ENCODE results near the gene CDCP1. TPM values are rescaled to one million over a fixed set of nuclear protein-coding genes. Genes with fewer than 3 reads are reported as not detected.

CDCP1 gene
- total RNA-seq, 2 donors from 2014 or later = 14.3 to 21.5 TPM

GRCh38 chr3:45167011-45167911 is 21.1 kb upstream of the CDCP1 start:
- Histone ChIP-seq H3K36me3 (no peaks in the 10 kb centered on the region), H3K27me3 (replicated peaks; ENCODE audit: insufficient read depth) (no peaks in the 10 kb centered on the region), H3K27ac (no peak overlapping the region), H3K4me3 (no peak overlapping the region), H3K9me3 (no peaks in the 10 kb centered on the region), H3K4me1 (replicated peaks) (no peaks in the 10 kb centered on the region)
- 29% methylated on average over 23 of the region's 23 CpGs for WGBS
- TF ChIP-seq POLR2AphosphoS5 (IDR thresholded peaks at IDR 0.05) (peak; percentile 83), CTCF (IDR thresholded peaks at IDR 0.05) (no peak)
- DNase-seq (ENCODE audit: low spot score) = peak; percentile 90
- intact Hi-C loops (cut with DNase I) = no loop called here

DNA sequence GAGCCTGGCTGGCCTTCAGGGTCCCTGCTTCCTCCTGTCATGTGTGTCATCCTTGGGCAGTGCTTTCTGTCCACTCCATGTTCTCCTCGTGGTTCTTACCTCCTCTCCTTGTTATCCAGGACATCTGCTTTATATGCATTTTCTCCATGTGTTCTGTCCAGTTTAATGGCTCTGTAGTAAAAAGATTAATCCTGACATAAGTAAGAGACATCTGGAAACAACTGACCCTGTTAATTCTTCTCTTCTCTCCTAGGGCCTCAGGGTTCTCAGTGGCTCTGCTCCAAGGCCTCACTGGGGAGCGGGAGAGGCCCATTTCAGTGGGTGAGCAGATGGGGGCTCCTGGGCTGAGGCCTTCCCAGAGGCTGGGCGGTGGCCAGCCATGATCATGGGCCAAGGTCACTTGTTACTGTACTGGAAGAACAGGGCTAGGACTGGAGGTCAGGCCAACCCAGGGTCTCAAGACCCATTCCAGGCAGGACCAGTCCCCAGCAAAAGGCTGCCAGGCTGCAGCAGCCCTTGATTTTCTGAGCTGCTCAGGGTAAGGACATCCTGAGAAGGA is 20.2 kb upstream of the CDCP1 start:
- Histone ChIP-seq H3K4me1 (replicated peaks) (no peaks in the 10 kb centered on the region), H3K27me3 (replicated peaks; ENCODE audit: insufficient read depth) (no peaks in the 10 kb centered on the region), H3K4me3 (no peak overlapping the region), H3K36me3 (no peaks in the 10 kb centered on the region), H3K9me3 (no peaks in the 10 kb centered on the region), H3K27ac (no peak overlapping the region)
- 87% methylated on average over 3 of the region's 3 CpGs for WGBS
- DNase-seq (ENCODE audit: low spot score) = no peak
- TF ChIP-seq POLR2A (IDR thresholded peaks at IDR 0.05) (no peak), POLR2AphosphoS5 (IDR thresholded peaks at IDR 0.05) (no peak), CTCF (IDR thresholded peaks at IDR 0.05) (no peak)
- intact Hi-C loops (cut with DNase I) = no loop called here

DNA sequence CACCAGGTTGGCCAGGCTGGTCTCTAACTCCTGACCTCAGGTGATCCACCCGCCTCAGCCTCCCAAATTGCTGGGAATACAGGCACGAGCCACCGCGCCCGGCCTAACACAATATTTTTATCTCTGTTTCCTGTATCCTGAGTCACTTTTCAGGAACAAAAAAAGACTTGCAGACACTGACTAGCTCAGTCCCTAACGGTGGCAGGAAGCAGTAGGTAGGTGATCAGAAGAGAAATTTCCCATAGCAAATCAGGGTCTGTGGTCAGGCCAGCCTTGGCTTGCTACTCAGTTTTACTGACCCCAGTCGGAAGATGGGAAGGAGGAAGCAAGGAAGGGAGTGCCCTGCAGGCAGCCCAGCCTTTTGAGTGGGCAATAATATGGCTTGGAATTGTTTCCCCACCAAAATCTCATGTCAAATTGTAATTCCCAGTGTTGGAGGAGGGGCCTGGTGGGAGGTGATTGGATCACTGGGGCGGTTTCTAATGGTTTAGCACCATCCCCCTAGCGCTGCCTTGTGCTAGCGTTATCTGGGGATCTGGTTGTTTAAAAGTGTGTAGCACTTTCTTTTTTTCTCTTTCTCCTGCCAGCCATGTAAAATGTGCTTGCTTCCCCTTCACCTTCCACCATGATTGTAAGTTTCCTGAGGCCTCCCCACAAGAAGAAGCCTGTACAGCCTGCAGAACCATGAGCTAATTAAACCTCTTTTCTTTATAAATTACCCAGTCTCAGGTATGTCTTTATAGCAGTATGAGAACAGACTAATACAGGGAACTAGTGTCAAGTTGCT is 19.5 kb upstream of the CDCP1 start:
- Histone ChIP-seq H3K27me3 (replicated peaks; ENCODE audit: insufficient read depth) (no peaks in the 10 kb centered on the region), H3K4me3 (no peak overlapping the region), H3K36me3 (no peaks in the 10 kb centered on the region), H3K4me1 (replicated peaks) (no peaks in the 10 kb centered on the region), H3K9me3 (no peaks in the 10 kb centered on the region), H3K27ac (no peak overlapping the region)
- no peak for TF ChIP-seq POLR2AphosphoS5 (IDR thresholded peaks at IDR 0.05)
- no peak for TF ChIP-seq POLR2A (IDR thresholded peaks at IDR 0.05)
- TF ChIP-seq CTCF (IDR thresholded peaks at IDR 0.05) = no peak
- DNase-seq (ENCODE audit: low spot score) = no peak
- 88% methylated on average over 10 of the region's 10 CpGs for WGBS
- intact Hi-C loops (cut with DNase I) = no loop called here

- Histone ChIP-seq H3K9me3 (no peaks in the 10 kb centered on the region), H3K4me1 (replicated peaks) (no peaks in the 10 kb centered on the region), H3K36me3 (no peaks in the 10 kb centered on the region), H3K4me3 (no peak overlapping the region), H3K27me3 (replicated peaks; ENCODE audit: insufficient read depth) (no peaks in the 10 kb centered on the region), H3K27ac (no peak overlapping the region)
- no peak for DNase-seq (ENCODE audit: low spot score)
- no peak for TF ChIP-seq POLR2AphosphoS5 (IDR thresholded peaks at IDR 0.05)
- no peak for TF ChIP-seq POLR2A (IDR thresholded peaks at IDR 0.05)
- TF ChIP-seq CTCF (IDR thresholded peaks at IDR 0.05) = no peak
- 92% methylated on average over 4 of the region's 4 CpGs for WGBS
- intact Hi-C loops (cut with DNase I) = no loop called here
Measured at GRCh38 chr3:45164056-45164455, 17.9 kb upstream of the CDCP1 start.
